ENCODE data around the gene CRYZ.

DNA sequence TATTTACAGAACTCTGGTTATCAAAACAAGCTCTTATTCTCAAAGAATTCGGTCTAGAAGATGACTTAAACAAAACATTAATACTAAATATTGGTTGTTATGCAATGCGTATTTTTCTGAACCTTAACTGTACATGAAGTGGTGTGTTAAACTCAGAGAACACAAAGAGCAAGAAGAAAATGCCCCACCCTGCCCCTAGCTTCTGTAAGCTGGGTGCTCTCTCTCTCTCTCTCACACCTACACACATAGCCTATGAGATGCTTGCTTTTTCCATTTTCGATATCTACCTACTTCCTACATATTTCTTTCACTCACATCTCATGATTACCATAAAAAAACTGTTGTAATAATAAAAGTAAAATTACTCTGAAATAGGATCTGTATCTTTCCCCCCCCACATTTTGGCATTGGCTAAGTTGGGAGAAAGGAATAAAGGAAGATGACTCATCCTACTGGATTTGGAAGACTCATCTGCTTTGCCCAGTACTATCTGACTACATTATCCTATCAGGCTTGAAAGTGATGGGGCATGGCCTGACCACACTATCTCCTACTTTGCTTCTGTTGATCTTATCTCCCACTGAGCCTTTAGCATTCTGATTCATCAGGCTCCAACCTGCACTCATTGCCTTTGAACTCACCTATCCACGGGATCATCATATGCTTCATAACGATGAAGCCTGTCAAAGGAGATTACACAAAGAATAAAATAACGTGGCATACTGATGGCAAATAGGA lies 2.9 kb downstream of the CRYZ start:
- TF ChIP-seq CTCF (optimal IDR thresholded peaks at IDR 0.05 in 1 of 3, IDR thresholded peaks at IDR 0.05 in 1 of 3, conservative IDR thresholded peaks at IDR 0.05 in 1 of 3; ENCODE audit: extremely low read depth in 1 of 3, insufficient read depth in 2 of 3, low read length in 3 of 3) (no peak), EZH2 (IDR thresholded peaks at IDR 0.05; ENCODE audit: low read length) (no peak)

Data from keratinocyte (primary cell).